AG04449 (cell line): ENCODE results near the gene SLC38A8.
A peak's percentile ranks its signal among the peaks of the same experiment; 100 is the strongest.

Source experiments
- CTCF ChIA-PET: fragments of 350-600 bp; formaldehyde crosslinking; extraction: SDS; loops from one replicate; lab custom pipeline; 2021; ENCODE audit warnings: antibody characterized with exemption; lab: Yijun Ruan, JAX
- POLR2A ChIA-PET: fragments of 400-600, 350-600 bp; formaldehyde crosslinking; extraction: SDS; loops from one replicate; lab custom pipeline; 2020; ENCODE audit warnings: antibody characterized with exemption, inconsistent platforms; lab: Yijun Ruan, JAX
- DNase-seq: peaks from one replicate; pipeline ENCODE4 v3.0.0-alpha.2; 2010; ENCODE audit warnings: low read depth, low spot score
- H3K4me3 ChIP-seq: 2 replicates; pipeline ENCODE4 v1.5.1; 2011; ENCODE audit warnings: low read depth, mild to moderate bottlenecking, control low read depth, low read length
- CTCF ChIP-seq: IDR thresholded peaks from one replicate; pipeline ENCODE4 v1.5.1; 2011; ENCODE audit warnings: mild to moderate bottlenecking, moderate library complexity, low read length, control low read depth, inconsistent platforms; ENCODE audit not compliant: insufficient read depth; ENCODE audit errors: missing control alignments

The SLC38A8 gene

GRCh38 chr16:84045818-84046470 lies 3.3 kb upstream of the SLC38A8 start:
- no peak overlapping the region for H3K4me3 ChIP-seq
- no peak for DNase-seq
- no peak for TF ChIP-seq CTCF
- ChIA-PET POLR2A (no interaction called here), CTCF (interaction anchor here (0.8 to 3.3 kb wide), 5 partner anchors 13 to 39 kb away, joined by 4 to 12 read pairs (median 6); no protein-coding TSS in a partner anchor)

GRCh38 chr16:84045001-84045817 lies 2.6 kb upstream of the SLC38A8 start:
- no peak for DNase-seq
- CTCF ChIA-PET = interaction anchor here (0.7 to 6.9 kb wide), 9 partner anchors 13 to 89 kb away, joined by 3 to 33 read pairs (median 9); no protein-coding TSS in a partner anchor
- TF ChIP-seq CTCF = no peak
- POLR2A ChIA-PET = no interaction called here
- H3K4me3 ChIP-seq = no peak overlapping the region

GRCh38 chr16:84044118-84044488 lies 1.5 kb upstream of the SLC38A8 start:
- no peak for DNase-seq
- CTCF ChIA-PET = interaction anchor here (0.6 to 6.9 kb wide), 8 partner anchors 8 to 118 kb away, joined by 3 to 33 read pairs (median 6); no protein-coding TSS in a partner anchor
- H3K4me3 ChIP-seq = no peak overlapping the region
- TF ChIP-seq CTCF = peak; percentile 30
- POLR2A ChIA-PET = no interaction called here

GRCh38 chr16:84043486-84044117 lies 1.0 kb upstream of the SLC38A8 start:
- ChIA-PET CTCF (interaction anchor here (1.4 to 6.9 kb wide), 6 partner anchors 8 to 118 kb away, joined by 3 to 33 read pairs (median 8); no protein-coding TSS in a partner anchor), POLR2A (no interaction called here)
- DNase-seq = no peak
- H3K4me3 ChIP-seq = no peak overlapping the region
- no peak for TF ChIP-seq CTCF

GRCh38 chr16:84042879-84043485 lies 387 bp upstream of the SLC38A8 start:
- ChIA-PET POLR2A (no interaction called here), CTCF (interaction anchor here (1.1 to 6.9 kb wide), 6 partner anchors 7 to 117 kb away, joined by 3 to 33 read pairs (median 6); no protein-coding TSS in a partner anchor)
- no peak for TF ChIP-seq CTCF
- no peak for DNase-seq
- H3K4me3 ChIP-seq = no peak overlapping the region
